GM10248 (cell line): Measurements from ENCODE around the gene AP1AR.
A peak's percentile ranks its signal among the peaks of the same experiment; 100 is the strongest.

Experiments used
- CTCF ChIA-PET: fragments of 300-600 bp; sonication (Branson Sonifier 250); formaldehyde crosslinking; extraction: SDS; loops from one replicate; lab custom pipeline; 2021; ENCODE audit warnings: antibody characterized with exemption; lab: Yijun Ruan, JAX
- POLR2A ChIA-PET: fragments of 350-650 bp; sonication (Branson Sonifier 250); formaldehyde crosslinking; extraction: SDS; loops from one replicate; lab custom pipeline; 2020; ENCODE audit warnings: antibody characterized with exemption; lab: Yijun Ruan, JAX
- DNase-seq: peaks from one replicate; pipeline ENCODE4 v3.0.0; 2012; ENCODE audit errors: extremely low spot score
- TF ChIP-seq, protein P1 (sequence below): IDR thresholded peaks from 2 replicates; pipeline ENCODE4 v1.5.1; 2012; ENCODE audit warnings: mild to moderate bottlenecking, low read depth; ENCODE audit errors: extremely low read depth, missing control alignments, control extremely low read depth

The AP1AR gene

DNA sequence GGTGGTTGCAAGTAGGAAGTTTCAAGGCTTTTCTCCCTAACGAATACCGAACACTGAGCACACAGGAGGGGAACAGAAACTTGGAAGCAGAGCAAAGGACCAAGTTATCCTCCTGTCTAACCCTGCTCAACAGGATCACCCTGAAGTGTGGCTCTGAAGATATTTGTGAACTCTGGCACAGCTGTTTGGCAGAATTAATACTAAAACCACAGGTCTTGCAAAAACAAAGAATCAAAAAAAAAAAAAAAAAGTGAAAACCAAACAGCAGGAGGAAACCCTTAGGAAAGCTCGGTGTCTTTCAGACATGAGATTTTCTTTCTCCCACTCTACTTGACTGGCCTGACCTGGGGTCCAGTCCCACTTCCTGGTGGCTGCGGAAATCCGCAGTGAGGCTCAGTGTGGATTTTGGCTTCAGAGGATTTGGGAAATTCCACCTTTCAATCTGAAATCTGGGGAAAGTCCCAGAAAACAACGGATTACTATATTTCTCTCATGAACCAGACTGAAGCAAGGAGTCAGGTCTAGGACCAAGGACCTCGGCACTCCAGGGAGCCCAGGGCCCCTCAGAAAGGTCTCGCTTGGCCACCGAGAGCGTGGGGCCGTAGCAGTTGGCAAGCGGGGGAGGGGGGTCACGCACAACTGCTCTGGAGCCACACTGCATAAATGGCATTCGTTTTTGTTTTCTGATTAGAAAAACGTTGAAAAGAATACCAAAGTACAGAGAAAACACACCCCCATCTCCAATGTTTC, 53.2 kb downstream of the AP1AR start:
- ChIA-PET POLR2A (no interaction called here), CTCF (interaction anchor here (1.2 to 1.5 kb wide), 3 partner anchors 25 to 38 kb away, joined by 3 to 8 read pairs (median 4); no protein-coding TSS in a partner anchor)
- TF ChIP-seq, protein P1, sequence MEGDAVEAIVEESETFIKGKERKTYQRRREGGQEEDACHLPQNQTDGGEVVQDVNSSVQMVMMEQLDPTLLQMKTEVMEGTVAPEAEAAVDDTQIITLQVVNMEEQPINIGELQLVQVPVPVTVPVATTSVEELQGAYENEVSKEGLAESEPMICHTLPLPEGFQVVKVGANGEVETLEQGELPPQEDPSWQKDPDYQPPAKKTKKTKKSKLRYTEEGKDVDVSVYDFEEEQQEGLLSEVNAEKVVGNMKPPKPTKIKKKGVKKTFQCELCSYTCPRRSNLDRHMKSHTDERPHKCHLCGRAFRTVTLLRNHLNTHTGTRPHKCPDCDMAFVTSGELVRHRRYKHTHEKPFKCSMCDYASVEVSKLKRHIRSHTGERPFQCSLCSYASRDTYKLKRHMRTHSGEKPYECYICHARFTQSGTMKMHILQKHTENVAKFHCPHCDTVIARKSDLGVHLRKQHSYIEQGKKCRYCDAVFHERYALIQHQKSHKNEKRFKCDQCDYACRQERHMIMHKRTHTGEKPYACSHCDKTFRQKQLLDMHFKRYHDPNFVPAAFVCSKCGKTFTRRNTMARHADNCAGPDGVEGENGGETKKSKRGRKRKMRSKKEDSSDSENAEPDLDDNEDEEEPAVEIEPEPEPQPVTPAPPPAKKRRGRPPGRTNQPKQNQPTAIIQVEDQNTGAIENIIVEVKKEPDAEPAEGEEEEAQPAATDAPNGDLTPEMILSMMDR: no peak
- DNase-seq: no peak

DNA sequence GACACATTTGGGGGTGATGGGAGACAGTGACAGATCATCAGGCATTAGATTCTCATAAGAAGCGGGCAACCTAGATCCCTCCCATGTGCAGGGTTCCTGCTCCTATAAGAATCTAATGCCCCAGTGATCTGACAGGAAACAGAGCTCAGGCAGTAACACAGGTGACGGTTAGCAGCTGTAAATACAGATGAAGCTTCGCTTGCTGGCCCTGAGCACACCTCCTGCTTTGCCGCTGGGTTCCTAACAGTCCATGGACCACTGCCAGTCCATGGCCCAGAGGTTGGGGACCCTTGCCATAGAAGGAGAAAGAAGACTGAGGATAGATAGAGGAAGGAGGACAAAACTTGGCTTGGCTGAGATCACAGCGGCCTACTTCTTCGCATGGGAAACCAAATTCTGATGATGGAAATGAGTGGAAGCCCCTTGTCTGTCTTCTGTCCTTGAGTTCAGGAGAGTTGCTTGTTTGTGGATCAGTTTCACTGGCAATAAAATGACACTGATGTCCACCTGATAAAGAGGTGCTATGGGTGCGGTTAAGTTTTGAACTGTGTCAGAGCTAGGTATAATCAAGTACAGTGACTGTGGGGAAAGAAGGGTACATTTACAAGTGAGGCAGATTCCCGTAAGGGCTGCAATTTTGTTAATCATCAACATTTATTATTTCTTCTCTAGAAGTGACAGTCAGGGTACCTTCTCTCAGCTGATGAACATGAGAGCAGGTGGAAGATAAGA, 55.8 kb downstream of the AP1AR start:
- CTCF ChIA-PET: interaction anchor here (0.6 to 2.9 kb wide), 9 partner anchors 12 to 235 kb away, joined by 3 to 12 read pairs (median 3); no protein-coding TSS in a partner anchor
- no peak for DNase-seq
- TF ChIP-seq, protein P1: no peak
- POLR2A ChIA-PET: interaction anchor here (0.5 to 1.0 kb wide), 2 partner anchors 38 to 56 kb away, joined by 3 to 6 read pairs; partner anchors contain the start of gene AP1AR

DNA sequence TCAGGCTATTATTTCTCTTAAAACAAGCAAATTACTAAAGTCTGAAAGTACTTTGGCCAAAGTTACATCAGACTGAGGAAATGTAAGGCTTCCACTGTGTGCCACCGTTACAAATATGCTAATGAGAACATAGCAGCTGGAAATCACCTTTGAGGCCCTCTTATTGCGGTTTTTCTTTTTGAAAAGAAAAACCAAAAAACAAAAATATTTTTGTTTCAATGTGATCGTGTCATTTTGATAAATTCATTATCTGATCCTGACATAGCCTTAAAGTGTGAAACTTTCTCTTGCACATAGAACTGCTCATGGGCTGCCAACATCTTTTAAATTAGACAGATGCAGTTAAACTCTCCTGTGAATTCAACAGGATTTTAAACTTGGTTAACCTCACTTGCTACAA, 56.9 kb downstream of the AP1AR start:
- CTCF ChIA-PET: interaction anchor here (1.0 to 2.9 kb wide), 4 partner anchors 9 to 226 kb away, joined by 3 to 12 read pairs (median 5); no protein-coding TSS in a partner anchor
- TF ChIP-seq, protein P1: no peak
- POLR2A ChIA-PET: no interaction called here
- no peak for DNase-seq

DNA sequence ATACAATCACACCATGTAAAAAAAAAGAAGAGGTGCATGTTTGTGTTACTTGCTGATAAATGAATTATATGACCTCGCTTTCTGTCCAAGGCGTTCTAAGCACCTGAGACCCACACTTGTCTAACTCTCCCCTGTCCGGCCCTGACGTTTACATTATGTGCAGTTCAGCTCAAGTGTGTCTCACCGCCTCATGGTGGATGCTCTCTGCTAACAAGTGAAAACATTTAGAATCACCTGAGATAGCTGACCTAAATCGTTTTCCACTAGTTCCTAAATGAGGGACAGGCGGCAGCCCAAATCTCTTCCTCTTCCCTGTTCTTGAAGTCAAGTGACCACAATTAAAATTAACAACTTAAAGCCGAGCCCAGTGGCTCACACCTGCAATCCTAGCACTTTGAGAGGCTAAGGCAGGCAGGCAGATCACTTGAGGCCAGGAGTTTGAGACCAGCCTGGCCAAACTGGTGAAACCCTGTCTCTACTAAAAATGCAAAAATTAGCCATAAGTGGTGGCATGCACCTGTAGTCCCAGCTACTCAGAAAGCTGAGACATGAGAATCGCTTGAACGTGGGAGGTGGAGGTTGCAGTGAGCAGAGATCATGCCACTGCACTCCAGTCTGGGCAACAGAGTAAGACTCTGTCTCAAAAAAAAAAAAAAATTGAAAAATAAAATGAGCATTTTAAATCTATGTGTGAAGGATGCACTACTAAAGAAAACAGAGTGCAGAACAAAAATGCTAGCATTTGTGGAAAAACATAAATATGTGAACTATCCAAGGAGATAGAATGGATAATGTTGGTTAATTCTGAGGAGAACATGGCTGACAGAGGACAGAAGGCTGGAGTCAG, 58.0 kb downstream of the AP1AR start:
- DNase-seq: no peak
- TF ChIP-seq, protein P1: no peak
- CTCF ChIA-PET: interaction anchor here (1.3 to 2.9 kb wide), 4 partner anchors 10 to 32 kb away, joined by 4 to 12 read pairs (median 4); no protein-coding TSS in a partner anchor
- POLR2A ChIA-PET: interaction anchor here (1.0 kb wide), 1 partner anchor 227 kb away, joined by 3 read pairs; no protein-coding TSS in a partner anchor

DNA sequence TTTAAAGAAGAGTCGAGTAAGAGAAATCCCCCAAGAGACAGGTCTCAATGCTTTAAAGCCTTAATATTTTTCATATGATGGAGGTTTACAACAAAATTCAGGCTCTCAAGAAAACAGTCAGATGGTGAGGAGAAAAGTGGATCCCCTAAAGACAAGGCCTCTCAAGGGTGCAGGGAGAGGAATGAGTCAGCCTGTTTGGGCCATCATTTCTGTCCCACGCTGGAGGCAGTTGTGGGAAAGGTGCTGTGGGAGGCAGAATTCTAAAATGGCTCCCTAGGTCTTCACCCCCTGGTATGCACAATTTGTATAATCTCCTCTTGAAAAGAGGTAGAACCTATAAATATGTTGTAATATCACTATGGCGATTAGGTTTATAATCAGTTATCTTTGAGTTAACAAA, 58.8 kb downstream of the AP1AR start:
- ChIA-PET CTCF (interaction anchor here (1.3 to 1.5 kb wide), 2 partner anchors 30 to 32 kb away, joined by 4 to 5 read pairs; no protein-coding TSS in a partner anchor), POLR2A (interaction anchor here (1.0 to 1.4 kb wide), 2 partner anchors 29 to 227 kb away, joined by 3 read pairs; no protein-coding TSS in a partner anchor)
- peak; percentile 34 for DNase-seq
- TF ChIP-seq, protein P1: no peak
